ENCODE data around the gene MYOG. TPM values are rescaled to one million over a fixed set of nuclear protein-coding genes. Genes with fewer than 3 reads are reported as not detected.

MYOG gene
- total RNA-seq, 4 donors from 2014 or later: not detected

DNA sequence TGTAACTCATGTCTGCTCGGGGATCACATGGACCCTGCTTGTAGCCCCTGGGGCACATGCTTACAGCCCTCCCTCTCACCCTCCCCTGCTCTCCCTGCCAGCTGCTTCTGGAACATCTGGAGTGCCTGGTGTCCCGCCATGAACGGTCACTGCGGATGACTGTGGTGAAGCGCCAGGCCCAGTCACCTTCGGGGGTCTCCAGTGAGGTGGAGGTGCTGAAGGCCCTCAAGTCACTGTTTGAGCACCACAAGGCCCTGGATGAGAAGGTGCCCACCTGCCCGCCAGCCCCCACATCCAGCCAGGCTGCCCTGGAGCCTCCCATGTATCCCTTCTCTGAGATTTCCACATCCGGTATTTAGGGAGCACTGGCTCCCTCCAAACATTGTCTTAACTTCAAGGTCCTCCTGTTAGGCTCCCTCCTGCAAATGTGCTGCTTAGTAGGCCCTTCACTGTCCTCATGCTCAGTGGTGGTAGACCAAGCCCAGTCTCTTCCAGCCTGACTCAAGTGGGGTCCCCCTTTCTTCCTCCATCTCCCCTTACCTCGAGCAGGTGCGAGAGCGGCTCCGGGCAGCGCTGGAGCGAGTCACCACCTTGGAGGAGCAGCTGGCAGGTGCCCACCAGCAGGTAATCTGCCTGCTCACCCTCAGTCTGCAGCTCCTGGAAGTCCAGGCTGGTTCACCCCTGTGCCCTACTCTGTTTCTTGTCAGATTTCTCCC lies 41.8 kb downstream of the MYOG start:
- Histone ChIP-seq H3K4me1 (peaks cover 0 to 2% (median 0%) of the 10 kb centered on the region in 4 donors), H3K4me3 (no peak overlapping the region), H3K9me3 (no peaks in the 10 kb centered on the region), H3K27ac (no peak overlapping the region), H3K27me3 (peaks cover 8% of the 10 kb centered on the region), H3K36me3 (no peaks in the 10 kb centered on the region)
- TF ChIP-seq, protein P1, sequence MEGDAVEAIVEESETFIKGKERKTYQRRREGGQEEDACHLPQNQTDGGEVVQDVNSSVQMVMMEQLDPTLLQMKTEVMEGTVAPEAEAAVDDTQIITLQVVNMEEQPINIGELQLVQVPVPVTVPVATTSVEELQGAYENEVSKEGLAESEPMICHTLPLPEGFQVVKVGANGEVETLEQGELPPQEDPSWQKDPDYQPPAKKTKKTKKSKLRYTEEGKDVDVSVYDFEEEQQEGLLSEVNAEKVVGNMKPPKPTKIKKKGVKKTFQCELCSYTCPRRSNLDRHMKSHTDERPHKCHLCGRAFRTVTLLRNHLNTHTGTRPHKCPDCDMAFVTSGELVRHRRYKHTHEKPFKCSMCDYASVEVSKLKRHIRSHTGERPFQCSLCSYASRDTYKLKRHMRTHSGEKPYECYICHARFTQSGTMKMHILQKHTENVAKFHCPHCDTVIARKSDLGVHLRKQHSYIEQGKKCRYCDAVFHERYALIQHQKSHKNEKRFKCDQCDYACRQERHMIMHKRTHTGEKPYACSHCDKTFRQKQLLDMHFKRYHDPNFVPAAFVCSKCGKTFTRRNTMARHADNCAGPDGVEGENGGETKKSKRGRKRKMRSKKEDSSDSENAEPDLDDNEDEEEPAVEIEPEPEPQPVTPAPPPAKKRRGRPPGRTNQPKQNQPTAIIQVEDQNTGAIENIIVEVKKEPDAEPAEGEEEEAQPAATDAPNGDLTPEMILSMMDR (IDR thresholded peaks at IDR 0.05): no peak
- TF ChIP-seq POLR2AphosphoS5 (IDR thresholded peaks at IDR 0.05) (no peak), EP300 (IDR thresholded peaks at IDR 0.05; ENCODE audit: low read depth) (no peak), POLR2A (IDR thresholded peaks at IDR 0.05) (no peak)
- intact Hi-C loops (cut with DNase I; ENCODE audit: low total_unique reads): no loop called here
- in situ Hi-C loops (cut with MboI; ENCODE audit: low pct_ligation_motif_present in 1 of 4, low pct_unique_long_range_greater_than_20kb in 1 of 4, low sequenced_read_pairs in 3 of 4): no loop called here
- no peak for DNase-seq
- 89% methylated on average over 13 of the region's 14 CpGs; no CpG with 5 or more reads in 1 of the 2 donors for WGBS, 2 donors (ENCODE audit: low coverage in 1 of 2)

DNA sequence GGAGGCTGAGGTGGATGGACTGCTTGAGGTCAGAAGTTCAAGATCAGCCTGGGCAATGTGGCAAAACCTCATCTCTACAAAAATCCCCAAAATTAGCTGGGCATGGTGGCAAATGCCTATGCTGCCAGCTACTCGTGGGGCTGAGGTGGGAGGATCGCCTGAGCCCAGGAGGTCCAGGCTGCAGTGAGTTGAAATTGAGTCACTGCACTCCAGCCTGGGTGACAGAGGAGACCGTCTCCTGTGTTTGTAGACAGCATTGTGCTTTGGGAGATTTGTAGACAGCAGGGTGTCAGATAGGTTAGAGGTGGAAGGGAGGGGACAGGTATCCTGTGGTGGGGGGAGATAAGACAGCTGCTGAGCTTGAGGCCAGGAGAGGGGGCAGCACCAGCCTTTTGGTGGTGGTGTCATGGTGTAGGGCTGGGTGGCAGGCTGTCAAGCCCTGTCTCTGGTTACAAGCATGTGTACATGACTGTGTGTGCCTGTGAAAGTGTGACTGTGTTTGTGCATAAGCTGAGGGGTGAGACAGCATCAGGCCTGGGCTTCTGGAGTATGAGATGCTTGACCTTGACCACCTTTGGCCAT lies 44.4 kb downstream of the MYOG start:
- intact Hi-C loops (cut with DNase I; ENCODE audit: low total_unique reads) (no loop called here), in situ Hi-C loops (cut with MboI; ENCODE audit: low pct_ligation_motif_present in 1 of 4, low pct_unique_long_range_greater_than_20kb in 1 of 4, low sequenced_read_pairs in 3 of 4) (no loop called here)
- TF ChIP-seq POLR2AphosphoS5 (IDR thresholded peaks at IDR 0.05): no peak
- TF ChIP-seq EP300 (IDR thresholded peaks at IDR 0.05; ENCODE audit: low read depth): no peak
- TF ChIP-seq, protein P1 (IDR thresholded peaks at IDR 0.05): no peak
- TF ChIP-seq POLR2A (IDR thresholded peaks at IDR 0.05): no peak
- Histone ChIP-seq H3K36me3 (no peaks in the 10 kb centered on the region), H3K27ac (no peak overlapping the region), H3K9me3 (no peaks in the 10 kb centered on the region), H3K4me1 (peaks cover 0 to 9% (median 1%) of the 10 kb centered on the region in 4 donors), H3K4me3 (no peak overlapping the region), H3K27me3 (no peaks in the 10 kb centered on the region)
- DNase-seq: no peak
- 76% methylated on average over 3 of the region's 3 CpGs; no CpG with 5 or more reads in 1 of the 2 donors for WGBS, 2 donors (ENCODE audit: low coverage in 1 of 2)

DNA sequence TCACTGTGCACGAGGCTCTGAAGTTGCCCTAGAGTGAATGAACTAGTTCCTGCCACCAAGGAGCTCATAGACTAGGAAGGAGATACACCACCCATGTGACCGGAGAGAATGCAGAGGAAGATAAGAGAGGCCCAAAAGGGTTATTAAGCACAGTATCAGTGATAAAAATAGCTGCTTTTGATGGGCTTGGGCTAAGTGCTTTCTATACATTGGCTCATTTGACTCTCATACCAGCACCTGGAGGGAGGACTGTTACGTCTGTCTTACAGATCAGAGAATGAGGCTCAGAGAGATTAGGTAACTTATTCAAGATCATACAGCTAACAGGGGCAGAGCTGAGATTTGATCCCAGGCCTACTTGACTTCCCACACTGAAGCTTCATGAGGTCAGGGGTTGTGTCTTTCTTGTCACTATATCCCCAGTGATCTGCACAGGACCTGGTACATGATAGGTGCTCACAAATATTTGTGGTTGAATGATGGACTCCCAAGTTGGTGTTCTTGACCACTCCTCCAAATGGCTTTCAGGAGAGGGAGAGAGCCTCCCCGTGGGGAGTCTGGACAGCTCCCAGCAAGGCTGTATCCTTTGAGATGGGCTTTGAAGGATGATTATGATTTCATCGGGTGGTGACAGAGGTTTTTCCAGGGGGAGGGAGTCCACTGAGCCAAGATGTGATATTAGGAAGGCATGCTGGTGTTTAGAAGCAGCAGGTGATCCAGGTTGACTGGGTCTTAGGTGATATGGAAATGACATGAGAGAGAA lies 45.1 kb downstream of the MYOG start:
- H3K4me3 ChIP-seq: no peak overlapping the region
- H3K27ac ChIP-seq: no peak overlapping the region
- H3K36me3 ChIP-seq: no peaks in the 10 kb centered on the region
- in situ Hi-C loops (cut with MboI; ENCODE audit: low pct_ligation_motif_present in 1 of 4, low pct_unique_long_range_greater_than_20kb in 1 of 4, low sequenced_read_pairs in 3 of 4) (no loop called here), intact Hi-C loops (cut with DNase I; ENCODE audit: low total_unique reads) (loop anchor here (1.0 kb wide), 1 partner anchor 131 kb away; no protein-coding TSS in a partner anchor)
- TF ChIP-seq, protein P1 (IDR thresholded peaks at IDR 0.05): no peak
- H3K9me3 ChIP-seq: no peaks in the 10 kb centered on the region
- H3K4me1 ChIP-seq: peaks cover 0 to 9% (median 1%) of the 10 kb centered on the region in 4 donors
- 50 to 80% methylated on average over 1 to 5 of the region's 5 CpGs for WGBS, 2 donors (ENCODE audit: low coverage in 1 of 2)
- DNase-seq: no peak
- no peaks in the 10 kb centered on the region for H3K27me3 ChIP-seq

Measured in transverse colon (tissue), 4 donors.